K562 (cell line): ENCODE data around the gene PI4K2A. TPM values are rescaled to one million over a fixed set of nuclear protein-coding genes. Genes with fewer than 3 reads are reported as not detected.

Source experiments
- ATAC-seq: fragments of 200-7000 bp; cut with Tn5 transposase; 3 replicates; pipeline ENCODE4 v1.9.1; 2020; ENCODE audit warnings: moderate library complexity
- BruUV-seq: library from RNA; stranded (reverse); fragments of 400-500 nt; replicated peaks from 2 replicates; lab custom pipeline; 2021; lab: Mats Ljungman, UMichigan
- CTCF ChIA-PET: fragments of 300-600 bp; formaldehyde crosslinking; extraction: SDS; loops from one replicate; lab custom pipeline; 2021; ENCODE audit warnings: low intra/inter-chr PET ratio; lab: Yijun Ruan, JAX
- POLR2A ChIA-PET: fragments of 300-600, 350-650 bp; sonication (Branson Sonifier 250); formaldehyde crosslinking; extraction: SDS; loops from one replicate; lab custom pipeline; 2021; ENCODE audit warnings: antibody characterized with exemption, inconsistent platforms; lab: Yijun Ruan, JAX
- DNase-seq, 4 experiments: peaks; one replicate each; pipeline versions ENCODE4 v3.0.0 to v3.0.0-alpha.2; 2011 to 2018; ENCODE audit warnings: low spot score in 3 of 4, mixed read lengths in 3 of 4; ENCODE audit errors: extremely low read depth in 1 of 4
- FAIRE-seq: peaks from 2 replicates; lab custom pipeline; 2011; peaks lifted over from hg19 to GRCh38; lab: Jason Lieb, UNC
- H2AFZ ChIP-seq: 2 replicates; pipeline ENCODE4 v1.6.0; 2011; ENCODE audit warnings: low read depth, low read length, control low read depth, inconsistent platforms
- H3K27ac ChIP-seq: fragments of 200-600 bp; 3 replicates; pipeline ENCODE4 v1.8.0; 2011; ENCODE audit warnings: low read depth, mild to moderate bottlenecking, control low read depth, inconsistent platforms, low read length, moderate library complexity, mixed read lengths; ENCODE audit errors: extremely low read depth
- H3K27me3 ChIP-seq, 2 experiments: fragments of 300-600 bp in 1 of 2; 2 replicates in 1 of 2; 3 replicates in 1 of 2; pipeline versions ENCODE4 v1.6.0 to v1.8.0; 2011; ENCODE audit warnings: inconsistent platforms in 2 of 2, low read length in 2 of 2, mild to moderate bottlenecking in 1 of 2, mixed read lengths in 1 of 2, moderate library complexity in 1 of 2; ENCODE audit not compliant: control insufficient read depth in 2 of 2, insufficient read depth in 2 of 2
- H3K36me3 ChIP-seq: fragments of 300-600 bp; 3 replicates; pipeline ENCODE4 v1.8.0; 2011; ENCODE audit warnings: mild to moderate bottlenecking, low read length, inconsistent platforms; ENCODE audit not compliant: control insufficient read depth, insufficient read depth
- H3K4me1 ChIP-seq, 2 experiments: fragments of 200-600 bp in 1 of 2; replicated peaks in 1 of 2; 2 replicates in 1 of 2; 3 replicates in 1 of 2; pipeline versions ENCODE4 v1.5.1 to v1.8.0; 2011; ENCODE audit warnings: inconsistent platforms in 2 of 2, low read length in 2 of 2, mild to moderate bottlenecking in 1 of 2, mixed read lengths in 1 of 2, moderate library complexity in 1 of 2; ENCODE audit not compliant: control insufficient read depth in 2 of 2, insufficient read depth in 2 of 2
- H3K4me2 ChIP-seq: 2 replicates; pipeline ENCODE4 v1.6.1; 2011; ENCODE audit warnings: low read length, control low read depth, inconsistent platforms, mixed read lengths; ENCODE audit not compliant: insufficient read depth
- H3K4me3 ChIP-seq: fragments of 200-600 bp; sonication (generic), shearing (Covaris generic); 2 replicates; pipeline ENCODE4 v1.5.1; 2016; ENCODE audit warnings: control low read depth, inconsistent platforms
- H3K79me2 ChIP-seq: fragments of 200-600 bp; 3 replicates; pipeline ENCODE4 v1.8.0; 2011; ENCODE audit warnings: low read length, inconsistent platforms; ENCODE audit not compliant: control insufficient read depth, insufficient read depth
- H3K9ac ChIP-seq, 2 experiments: 2 replicates each; pipeline versions ENCODE4 v1.6.0 to v1.6.1; 2011; ENCODE audit warnings: low read depth in 2 of 2, low read length in 2 of 2, control low read depth in 1 of 2, inconsistent platforms in 1 of 2, mild to moderate bottlenecking in 1 of 2, mixed read lengths in 1 of 2; ENCODE audit not compliant: insufficient read depth in 1 of 2
- H3K9me1 ChIP-seq: one replicate; pipeline ENCODE4 v1.6.0; 2011; ENCODE audit warnings: inconsistent platforms, mild to moderate bottlenecking, low read length, moderate library complexity; ENCODE audit not compliant: control insufficient read depth, insufficient read depth
- H3K9me3 ChIP-seq: replicated peaks from 2 replicates; pipeline ENCODE4 v1.5.1; 2011; ENCODE audit warnings: low read depth, low read length, inconsistent platforms; ENCODE audit not compliant: control insufficient read depth, insufficient read depth
- H4K20me1 ChIP-seq: replicated peaks from 2 replicates; pipeline ENCODE4 v1.6.1; 2011; ENCODE audit warnings: low read length, inconsistent platforms, mixed read lengths; ENCODE audit not compliant: control insufficient read depth, insufficient read depth
- ADNP ChIP-seq: fragments of 200-800 bp; sonication (Bioruptor generic); IDR thresholded peaks from 2 replicates; pipeline ENCODE4 v1.6.1; 2016; ENCODE audit warnings: missing genetic modification characterization, missing compliant biosample characterization
- ATF1 ChIP-seq, 2 experiments: fragments of 450-650 bp in 1 of 2; IDR thresholded peaks; 2 replicates each; pipeline ENCODE4 v1.6.1; 2016; ENCODE audit warnings: missing compliant biosample characterization in 1 of 2, missing genetic modification characterization in 1 of 2
- BACH1 ChIP-seq: fragments of 200-800 bp; sonication (Bioruptor generic); IDR thresholded peaks from 2 replicates; pipeline ENCODE4 v1.6.1; 2016; ENCODE audit warnings: missing genetic modification characterization, missing compliant biosample characterization
- BDP1 ChIP-seq: IDR thresholded peaks from 3 replicates; pipeline ENCODE4 v1.6.1; 2011; ENCODE audit not compliant: insufficient read length, insufficient read depth
- CREB3 ChIP-seq: fragments of 450-650 bp; conservative IDR thresholded peaks from 2 replicates; pipeline ENCODE4 v1.6.1; 2016; ENCODE audit warnings: missing genetic modification characterization, low read depth, mild to moderate bottlenecking, missing compliant biosample characterization, moderate library complexity
- GATAD2A ChIP-seq: fragments of 450-650 bp; IDR thresholded peaks from 2 replicates; pipeline ENCODE4 v1.6.1; 2017
- HNRNPUL1 ChIP-seq: fragments of 200-400 bp; formaldehyde crosslinking; IDR thresholded peaks from 2 replicates; pipeline ENCODE4 v1.6.1; 2017; ENCODE audit warnings: low read length
- KHSRP ChIP-seq: fragments of 450-650 bp; IDR thresholded peaks from 2 replicates; pipeline ENCODE4 v1.6.1; 2017
- NFXL1 ChIP-seq: fragments of 450-650 bp; formaldehyde crosslinking; IDR thresholded peaks from 2 replicates; pipeline ENCODE4 v1.4.0; 2021; ENCODE audit warnings: mild to moderate bottlenecking
- PPARD ChIP-seq: fragments of 250-450 bp; sonication (Bioruptor Pico); IDR thresholded peaks from 2 replicates; pipeline ENCODE4 v1.8.0; 2022; ENCODE audit warnings: inconsistent platforms, mild to moderate bottlenecking, moderate library complexity
- RUNX1 ChIP-seq: sonication (generic); IDR thresholded peaks from 2 replicates; pipeline ENCODE4 v1.6.1; 2016; ENCODE audit warnings: antibody characterized with exemption, low read depth
- TFAP4 ChIP-seq: sonication (generic); formaldehyde crosslinking; IDR thresholded peaks from 2 replicates; pipeline ENCODE4 v1.8.0; 2022; ENCODE audit warnings: missing genetic modification reagents, mild to moderate bottlenecking, moderate library complexity, borderline replicate concordance
- ZBTB2 ChIP-seq: fragments of 450-650 bp; IDR thresholded peaks from 2 replicates; pipeline ENCODE4 v1.6.1; 2016; ENCODE audit warnings: antibody characterized with exemption
- ZFPM2 ChIP-seq: fragments of 250-450 bp; sonication (Bioruptor Pico); IDR thresholded peaks from 2 replicates; pipeline ENCODE4 v1.5.1; 2022; ENCODE audit warnings: mild to moderate bottlenecking
- ZKSCAN3 ChIP-seq: fragments of 250-450 bp; sonication (Bioruptor Pico); IDR thresholded peaks from 2 replicates; pipeline ENCODE4 v1.4.0; 2020
- ZNF512 ChIP-seq: IDR thresholded peaks from 2 replicates; pipeline ENCODE4 v1.6.1; 2016; ENCODE audit warnings: missing genetic modification characterization, missing compliant biosample characterization
- ZNF740 ChIP-seq, 3 experiments: fragments of 200-800 bp in 1 of 3; sonication (Bioruptor generic) in 1 of 3; sonication (generic) in 1 of 3; formaldehyde crosslinking in 1 of 3; IDR thresholded peaks; 2 replicates each; pipeline versions ENCODE4 v1.6.1 to v1.8.0; 2016 to 2022; ENCODE audit warnings: mild to moderate bottlenecking in 2 of 3, missing compliant biosample characterization in 2 of 3, missing genetic modification characterization in 2 of 3, missing genetic modification reagents in 1 of 3
- ZZZ3 ChIP-seq: fragments of 450-650 bp; IDR thresholded peaks from 2 replicates; pipeline ENCODE4 v1.6.1; 2016; ENCODE audit warnings: antibody characterized with exemption, mild to moderate bottlenecking, moderate library complexity
- WGBS: fragments of 100-300 bp; shearing (Covaris generic); methylation state at CpG from one replicate; pipeline ENCODE4 v1.1.6; 2016; ENCODE audit warnings: low coverage, mixed read lengths; ENCODE audit not compliant: insufficient coverage; ENCODE audit errors: missing lambda C conversion rate; 5-methylcytosine and 5-hydroxymethylcytosine counted together
- in situ Hi-C: fragments of 300-500 bp; cut with MboI; formaldehyde crosslinking; loops from 4 replicates; pipeline ENCODE4 v1.15.0; 2018; ENCODE audit warnings: inconsistent platforms, mixed read lengths
- intact Hi-C: fragments of 100-400 bp; cut with micrococcal nuclease; formaldehyde crosslinking; loops from 2 replicates; pipeline ENCODE4 v1.14.2; 2022
- polyA plus RNA-seq, 8 experiments: library from polyadenylated mRNA; depleted of rRNA in 4 of 8; stranded (reverse) in 5 of 8; unstranded in 3 of 8; fragments of >200 nt; fragmentation: Nextera tagmentation in 2 of 8; fragmentation: Illumina TruSeq in 1 of 8; extraction: Ambion mirVana in 2 of 8; extraction: Trizol in 1 of 8; gene quantifications; 2 replicates each; pipeline versions ENCODE4 v1.2.1 to v1.2.3, GENCODE V29; 2011 to 2014; ENCODE audit warnings: inconsistent platforms in 1 of 8, missing spikeins in 1 of 8
- total RNA-seq, 7 experiments: library from RNA; depleted of rRNA in 6 of 7; stranded (reverse); fragments of >200 nt in 6 of 7; fragmentation: Illumina TruSeq in 2 of 7; extraction: Trizol in 2 of 7; gene quantifications; 2 replicates each; pipeline versions ENCODE4 v1.2.1 to v1.2.3, GENCODE V29; 2011 to 2021; ENCODE audit warnings: low replicate concordance in 1 of 7

Gene PI4K2A
- total and polyA plus RNA-seq, 9 of the 15 experiments (the other 6 are each of a cell fraction or from before 2014, with no cell fraction given), result 4.4 to 28.4 (median 16.5) TPM

GRCh38 chr10:97682042-97682441 is 41.6 kb downstream of the PI4K2A start:
- ATAC-seq (no peak), FAIRE-seq (no peak), DNase-seq (no peak)
- no peaks in the 10 kb centered on the region for H3K9me3 ChIP-seq
- no peak overlapping the region for H3K9ac ChIP-seq
- H2AFZ ChIP-seq, result no peak overlapping the region
- intact Hi-C loops, result loop anchor here (10.0 kb wide), 1 partner anchor 107 kb away; the partner anchor contains the start of gene ANKRD2
- H3K36me3 ChIP-seq, result peaks cover 13% of the 10 kb centered on the region
- CTCF ChIA-PET, result no interaction called here
- H4K20me1 ChIP-seq, result no peaks in the 10 kb centered on the region; the same call in 1 of the 2 replicates
- H3K4me3 ChIP-seq, result no peak overlapping the region
- POLR2A ChIA-PET, result interaction anchor here (1.0 kb wide), 1 partner anchor 14 kb away, joined by 3 read pairs; no protein-coding TSS in a partner anchor
- no TSS peak for BruUV-seq
- H3K9me1 ChIP-seq, result no peaks in the 10 kb centered on the region
- no peaks in the 10 kb centered on the region for H3K27me3 ChIP-seq
- H3K79me2 ChIP-seq, result peaks cover 32% of the 10 kb centered on the region
- H3K4me2 ChIP-seq, result no peak overlapping the region
- WGBS, result 77% methylated on average over 4 of the region's 4 CpGs
- in situ Hi-C loops, result no loop called here
- H3K27ac ChIP-seq, result no peak overlapping the region
- H3K4me1 ChIP-seq, result peaks cover 17 to 33% of the 10 kb centered on the region in 2 experiments; a peak in 4 of 5 replicates
- no peak for TF ChIP-seq PPARD (CRISPR knock-in tag)
- TF ChIP-seq ZKSCAN3 (CRISPR knock-in tag), result no peak
- no peak for TF ChIP-seq BDP1
- no peak for TF ChIP-seq NFXL1 (CRISPR knock-in tag)
- TF ChIP-seq KHSRP, result no peak
- no peak for TF ChIP-seq HNRNPUL1
- TF ChIP-seq ATF1 (CRISPR knock-in tag; IDR thresholded peaks at IDR 0.05), result no peak
- no peak for TF ChIP-seq ATF1 (tag; IDR thresholded peaks at IDR 0.05)
- no peak for TF ChIP-seq TFAP4 (CRISPR knock-in tag)
- TF ChIP-seq CREB3 (tag), result no peak
- TF ChIP-seq ZNF512 (tag), result no peak
- no peak for TF ChIP-seq GATAD2A
- TF ChIP-seq ZBTB2, result no peak
- TF ChIP-seq ZFPM2 (CRISPR knock-in tag), result no peak
- TF ChIP-seq ZZZ3, result no peak
- TF ChIP-seq ADNP (tag), result no peak
- TF ChIP-seq ZNF740 (CRISPR knock-in tag; IDR thresholded peaks at IDR 0.05), result no peak
- TF ChIP-seq ZNF740 (tag; IDR thresholded peaks at IDR 0.05), result no peak
- TF ChIP-seq BACH1 (tag), result no peak
- no peak for TF ChIP-seq RUNX1
